Loucy (cell line): ENCODE data around the gene MUC5AC.

Experiments used
- EZH2phosphoT487 ChIP-seq: fragments of 200-600 bp; IDR thresholded peaks from 2 replicates; pipeline ENCODE4 v1.6.1; 2018; ENCODE audit warnings: antibody characterized with exemption, mild to moderate bottlenecking, moderate library complexity, borderline replicate concordance
- TF ChIP-seq, protein P1 (sequence below): fragments of 200-600 bp; sonication (generic); conservative IDR thresholded peaks from 2 replicates; pipeline ENCODE4 v1.5.1; 2014; ENCODE audit warnings: mild to moderate bottlenecking, antibody characterized with exemption, low read length

DNA sequence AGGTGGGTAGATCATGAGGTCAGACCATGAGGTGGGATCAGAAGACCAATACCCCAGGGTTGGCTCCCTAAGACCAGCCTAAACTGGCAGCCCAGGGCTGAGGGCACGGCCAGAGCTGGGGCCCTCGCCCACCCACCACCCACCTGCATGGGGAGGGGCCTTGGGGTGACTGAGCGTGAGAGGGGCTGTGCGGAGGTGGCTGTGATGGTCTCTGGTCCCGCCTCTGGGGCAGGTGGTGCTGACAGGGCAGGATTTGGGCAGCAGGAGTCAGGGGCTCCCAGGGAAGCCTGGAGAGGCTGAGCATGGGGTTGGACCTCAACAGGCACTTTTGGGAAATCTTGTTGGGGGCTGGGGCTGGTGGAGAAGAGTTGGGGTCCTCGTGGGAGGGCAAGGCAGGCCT, 39.8 kb upstream of the MUC5AC start:
- TF ChIP-seq, protein P1, sequence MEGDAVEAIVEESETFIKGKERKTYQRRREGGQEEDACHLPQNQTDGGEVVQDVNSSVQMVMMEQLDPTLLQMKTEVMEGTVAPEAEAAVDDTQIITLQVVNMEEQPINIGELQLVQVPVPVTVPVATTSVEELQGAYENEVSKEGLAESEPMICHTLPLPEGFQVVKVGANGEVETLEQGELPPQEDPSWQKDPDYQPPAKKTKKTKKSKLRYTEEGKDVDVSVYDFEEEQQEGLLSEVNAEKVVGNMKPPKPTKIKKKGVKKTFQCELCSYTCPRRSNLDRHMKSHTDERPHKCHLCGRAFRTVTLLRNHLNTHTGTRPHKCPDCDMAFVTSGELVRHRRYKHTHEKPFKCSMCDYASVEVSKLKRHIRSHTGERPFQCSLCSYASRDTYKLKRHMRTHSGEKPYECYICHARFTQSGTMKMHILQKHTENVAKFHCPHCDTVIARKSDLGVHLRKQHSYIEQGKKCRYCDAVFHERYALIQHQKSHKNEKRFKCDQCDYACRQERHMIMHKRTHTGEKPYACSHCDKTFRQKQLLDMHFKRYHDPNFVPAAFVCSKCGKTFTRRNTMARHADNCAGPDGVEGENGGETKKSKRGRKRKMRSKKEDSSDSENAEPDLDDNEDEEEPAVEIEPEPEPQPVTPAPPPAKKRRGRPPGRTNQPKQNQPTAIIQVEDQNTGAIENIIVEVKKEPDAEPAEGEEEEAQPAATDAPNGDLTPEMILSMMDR: no peak
- TF ChIP-seq EZH2phosphoT487: no peak
